ENCODE results near the gene RARG.
"Not testable (repeated sequence)": the region's sequence is repeated elsewhere in the genome, so short reads cannot be mapped to it uniquely, and the experiment has no call there.

DNA sequence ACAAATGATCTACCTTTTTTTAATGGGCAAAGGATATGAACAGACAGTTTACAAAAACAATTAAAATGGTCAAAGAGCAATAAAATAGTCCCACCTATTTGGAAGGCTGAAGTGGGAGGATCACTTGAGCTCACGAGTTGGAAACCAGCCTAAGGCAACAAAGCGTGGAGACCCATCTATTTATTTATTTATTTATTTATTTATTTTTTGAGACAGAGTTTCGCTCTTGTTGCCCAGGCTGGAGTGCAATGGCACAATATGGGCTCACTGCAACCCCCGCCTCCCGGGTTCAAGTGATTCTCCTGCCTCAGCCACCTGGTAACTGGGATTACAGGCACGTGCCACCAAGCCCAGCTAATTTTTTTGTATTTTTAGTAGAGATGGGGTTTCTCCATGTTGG is 54.6 kb downstream of the RARG start:
- TF ChIP-seq EP300, POLR2AphosphoS5 (IDR thresholded peaks at IDR 0.05): not testable (repeated sequence)
- TF ChIP-seq, protein P1, sequence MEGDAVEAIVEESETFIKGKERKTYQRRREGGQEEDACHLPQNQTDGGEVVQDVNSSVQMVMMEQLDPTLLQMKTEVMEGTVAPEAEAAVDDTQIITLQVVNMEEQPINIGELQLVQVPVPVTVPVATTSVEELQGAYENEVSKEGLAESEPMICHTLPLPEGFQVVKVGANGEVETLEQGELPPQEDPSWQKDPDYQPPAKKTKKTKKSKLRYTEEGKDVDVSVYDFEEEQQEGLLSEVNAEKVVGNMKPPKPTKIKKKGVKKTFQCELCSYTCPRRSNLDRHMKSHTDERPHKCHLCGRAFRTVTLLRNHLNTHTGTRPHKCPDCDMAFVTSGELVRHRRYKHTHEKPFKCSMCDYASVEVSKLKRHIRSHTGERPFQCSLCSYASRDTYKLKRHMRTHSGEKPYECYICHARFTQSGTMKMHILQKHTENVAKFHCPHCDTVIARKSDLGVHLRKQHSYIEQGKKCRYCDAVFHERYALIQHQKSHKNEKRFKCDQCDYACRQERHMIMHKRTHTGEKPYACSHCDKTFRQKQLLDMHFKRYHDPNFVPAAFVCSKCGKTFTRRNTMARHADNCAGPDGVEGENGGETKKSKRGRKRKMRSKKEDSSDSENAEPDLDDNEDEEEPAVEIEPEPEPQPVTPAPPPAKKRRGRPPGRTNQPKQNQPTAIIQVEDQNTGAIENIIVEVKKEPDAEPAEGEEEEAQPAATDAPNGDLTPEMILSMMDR (IDR thresholded peaks at IDR 0.05), result not testable (repeated sequence)
